Measurements from ENCODE around the gene MLH1. TPM values are rescaled to one million over a fixed set of nuclear protein-coding genes. Genes with fewer than 3 reads are reported as not detected.

The MLH1 gene
- total RNA-seq, result 49.8 and 54.5 TPM in 2 replicates

DNA sequence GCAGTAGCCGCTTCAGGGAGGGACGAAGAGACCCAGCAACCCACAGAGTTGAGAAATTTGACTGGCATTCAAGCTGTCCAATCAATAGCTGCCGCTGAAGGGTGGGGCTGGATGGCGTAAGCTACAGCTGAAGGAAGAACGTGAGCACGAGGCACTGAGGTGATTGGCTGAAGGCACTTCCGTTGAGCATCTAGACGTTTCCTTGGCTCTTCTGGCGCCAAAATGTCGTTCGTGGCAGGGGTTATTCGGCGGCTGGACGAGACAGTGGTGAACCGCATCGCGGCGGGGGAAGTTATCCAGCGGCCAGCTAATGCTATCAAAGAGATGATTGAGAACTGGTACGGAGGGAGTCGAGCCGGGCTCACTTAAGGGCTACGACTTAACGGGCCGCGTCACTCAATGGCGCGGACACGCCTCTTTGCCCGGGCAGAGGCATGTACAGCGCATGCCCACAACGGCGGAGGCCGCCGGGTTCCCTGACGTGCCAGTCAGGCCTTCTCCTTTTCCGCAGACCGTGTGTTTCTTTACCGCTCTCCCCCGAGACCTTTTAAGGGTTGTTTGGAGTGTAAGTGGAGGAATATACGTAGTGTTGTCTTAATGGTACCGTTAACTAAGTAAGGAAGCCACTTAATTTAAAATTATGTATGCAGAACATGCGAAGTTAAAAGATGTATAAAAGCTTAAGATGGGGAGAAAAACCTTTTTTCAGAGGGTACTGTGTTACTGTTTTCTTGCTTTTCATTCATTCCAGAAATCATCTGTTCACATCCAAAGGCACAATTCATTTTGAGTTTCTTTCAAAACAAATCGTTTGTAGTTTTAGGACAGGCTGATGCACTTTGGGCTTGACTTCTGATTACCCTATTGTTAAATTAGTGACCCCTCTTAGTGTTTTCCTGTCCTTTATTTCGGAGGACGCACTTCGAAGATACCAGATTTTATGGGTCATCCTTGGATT, at the start of gene MLH1:
Gene MLH1, plus strand, starts transcription at position 193 of the 958 bp plus-strand sequence. Its CDS starts 30 bp downstream, at position 223.

DNA sequence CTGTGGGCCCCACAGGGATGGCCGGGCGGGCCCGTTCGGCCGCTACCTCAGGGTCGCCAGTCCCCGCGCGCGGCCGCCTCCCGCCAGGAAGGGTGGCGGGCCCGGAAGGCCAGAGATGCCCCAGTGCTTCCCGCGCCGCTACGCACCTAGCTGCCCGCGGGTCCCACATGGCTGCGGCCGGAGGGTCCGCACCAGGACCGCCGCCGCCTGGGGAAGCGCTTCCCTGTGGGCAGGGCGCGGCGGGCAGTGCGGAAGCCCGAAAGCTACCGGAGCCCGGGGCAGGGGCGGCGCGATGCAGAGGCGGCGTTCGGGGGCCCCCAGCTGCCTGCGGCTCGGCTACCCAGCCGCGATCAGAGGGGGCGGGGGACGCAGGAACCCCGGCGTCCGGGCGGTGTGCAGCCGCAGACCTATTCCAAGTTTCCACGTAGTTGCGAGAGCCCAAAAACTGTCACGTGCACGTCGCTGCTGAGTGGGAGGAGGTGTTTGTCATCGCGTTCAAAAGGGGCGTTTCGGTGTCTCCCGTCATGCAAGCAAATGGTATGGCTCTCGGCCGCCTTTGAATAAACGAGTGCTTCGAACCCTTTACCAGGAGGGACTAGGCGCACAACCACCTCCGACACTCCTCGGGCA, 48.6 kb upstream of the MLH1 start, which contains the start of gene TRANK1:
Gene TRANK1, minus strand, starts transcription at position 414 of the 630 bp plus-strand sequence. Its CDS starts 245 bp downstream, at position 169.

DNA sequence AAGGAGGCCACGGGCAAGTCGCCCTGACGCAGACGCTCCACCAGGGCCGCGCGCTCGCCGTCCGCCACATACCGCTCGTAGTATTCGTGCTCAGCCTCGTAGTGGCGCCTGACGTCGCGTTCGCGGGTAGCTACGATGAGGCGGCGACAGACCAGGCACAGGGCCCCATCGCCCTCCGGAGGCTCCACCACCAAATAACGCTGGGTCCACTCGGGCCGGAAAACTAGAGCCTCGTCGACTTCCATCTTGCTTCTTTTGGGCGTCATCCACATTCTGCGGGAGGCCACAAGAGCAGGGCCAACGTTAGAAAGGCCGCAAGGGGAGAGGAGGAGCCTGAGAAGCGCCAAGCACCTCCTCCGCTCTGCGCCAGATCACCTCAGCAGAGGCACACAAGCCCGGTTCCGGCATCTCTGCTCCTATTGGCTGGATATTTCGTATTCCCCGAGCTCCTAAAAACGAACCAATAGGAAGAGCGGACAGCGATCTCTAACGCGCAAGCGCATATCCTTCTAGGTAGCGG, 452 bp upstream of the MLH1 start, which contains the start of gene EPM2AIP1:
Gene EPM2AIP1, minus strand, starts transcription at position 326 of the 520 bp plus-strand sequence. Its CDS starts 54 bp downstream, at position 272.

Other genes with a start within 250 kb of the MLH1 start
- not detected in 2 replicates for gene DCLK3, start 229.0 kb upstream of the MLH1 start, total RNA-seq
- gene TRANK1, start 48.5 kb upstream of the MLH1 start, total RNA-seq, result 4.3 and 6.0 TPM in 2 replicates
- gene EPM2AIP1, start 387 bp upstream of the MLH1 start, total RNA-seq, result 7.6 and 18.5 TPM in 2 replicates
- 34.9 and 48.6 TPM in 2 replicates for gene LRRFIP2, start 181.1 kb downstream of the MLH1 start, total RNA-seq
- 31.7 and 40.9 TPM in 2 replicates for gene GOLGA4, start 249.8 kb downstream of the MLH1 start, total RNA-seq